ENCODE data around the gene RIC3. TPM values are rescaled to one million over a fixed set of nuclear protein-coding genes. Genes with fewer than 3 reads are reported as not detected.

The RIC3 gene
- total RNA-seq, 4 donors from 2014 or later = 3.3 to 43.0 (median 12.5) TPM

DNA sequence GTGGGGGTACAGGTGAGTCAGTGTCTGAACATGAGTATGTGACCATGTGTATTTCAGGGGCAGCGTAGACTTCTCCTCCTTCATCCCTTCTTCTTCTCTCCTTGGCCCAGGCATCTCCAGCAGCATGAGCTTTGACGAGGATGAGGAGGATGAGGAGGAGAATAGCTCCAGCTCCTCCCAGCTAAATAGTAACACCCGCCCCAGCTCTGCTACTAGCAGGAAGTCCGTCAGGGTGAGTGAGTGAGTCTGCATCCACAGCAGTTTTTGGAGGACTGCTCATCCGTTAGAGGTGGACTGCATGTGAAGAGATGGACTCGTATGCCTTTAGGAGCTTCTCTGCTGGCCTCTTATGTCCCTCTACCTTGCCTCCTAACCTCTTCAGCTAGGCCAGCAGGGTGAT lies 72.2 kb downstream of the RIC3 start:
- 73% methylated on average over 6 of the region's 6 CpGs; no CpG with 5 or more reads in 1 of the 2 donors for WGBS, 2 donors (ENCODE audit: low coverage in 1 of 2)

DNA sequence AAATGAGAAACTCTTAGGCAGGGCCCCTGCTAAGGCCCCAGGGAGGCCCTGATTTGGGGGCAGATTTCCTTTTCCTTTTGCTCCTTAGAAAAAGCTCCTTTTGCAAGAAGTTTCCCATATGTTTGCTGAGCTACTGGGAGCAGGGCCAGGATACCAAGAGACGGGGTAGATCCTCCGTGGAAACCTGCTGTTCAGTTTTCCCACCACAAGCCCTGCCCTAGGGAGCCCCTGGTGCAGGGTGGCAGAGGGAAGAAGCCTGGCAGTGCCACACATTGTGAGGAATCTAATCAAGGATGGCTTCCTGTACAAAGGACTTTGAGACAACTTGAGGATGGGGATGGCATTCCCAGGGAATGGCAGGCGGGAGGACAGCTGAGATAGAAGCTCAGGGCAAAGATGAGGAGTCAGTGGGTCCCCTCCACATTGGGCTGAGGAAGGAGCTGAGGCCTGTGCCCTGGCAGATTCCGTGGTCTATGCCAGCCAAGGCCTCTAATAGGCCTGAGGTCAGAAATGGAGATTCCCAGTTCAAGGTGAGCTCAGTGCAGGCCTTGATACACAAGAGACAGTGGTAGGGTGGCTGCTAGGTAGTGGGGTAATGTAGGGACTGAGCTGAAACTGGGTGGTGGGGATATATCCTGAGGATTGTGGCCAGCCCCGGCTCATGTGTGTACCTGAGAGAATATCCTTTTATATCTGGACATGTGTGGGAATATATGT lies 72.9 kb downstream of the RIC3 start:
- TF ChIP-seq POLR2A (IDR thresholded peaks at IDR 0.05) = no peak
- TF ChIP-seq, protein P1, sequence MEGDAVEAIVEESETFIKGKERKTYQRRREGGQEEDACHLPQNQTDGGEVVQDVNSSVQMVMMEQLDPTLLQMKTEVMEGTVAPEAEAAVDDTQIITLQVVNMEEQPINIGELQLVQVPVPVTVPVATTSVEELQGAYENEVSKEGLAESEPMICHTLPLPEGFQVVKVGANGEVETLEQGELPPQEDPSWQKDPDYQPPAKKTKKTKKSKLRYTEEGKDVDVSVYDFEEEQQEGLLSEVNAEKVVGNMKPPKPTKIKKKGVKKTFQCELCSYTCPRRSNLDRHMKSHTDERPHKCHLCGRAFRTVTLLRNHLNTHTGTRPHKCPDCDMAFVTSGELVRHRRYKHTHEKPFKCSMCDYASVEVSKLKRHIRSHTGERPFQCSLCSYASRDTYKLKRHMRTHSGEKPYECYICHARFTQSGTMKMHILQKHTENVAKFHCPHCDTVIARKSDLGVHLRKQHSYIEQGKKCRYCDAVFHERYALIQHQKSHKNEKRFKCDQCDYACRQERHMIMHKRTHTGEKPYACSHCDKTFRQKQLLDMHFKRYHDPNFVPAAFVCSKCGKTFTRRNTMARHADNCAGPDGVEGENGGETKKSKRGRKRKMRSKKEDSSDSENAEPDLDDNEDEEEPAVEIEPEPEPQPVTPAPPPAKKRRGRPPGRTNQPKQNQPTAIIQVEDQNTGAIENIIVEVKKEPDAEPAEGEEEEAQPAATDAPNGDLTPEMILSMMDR (IDR thresholded peaks at IDR 0.05) = no peak
- no peak for TF ChIP-seq POLR2AphosphoS5 (IDR thresholded peaks at IDR 0.05)
- no peaks in the 10 kb centered on the region for H3K9me3 ChIP-seq
- 84% methylated on average over 5 of the region's 5 CpGs; no CpG with 5 or more reads in 1 of the 2 donors for WGBS, 2 donors (ENCODE audit: low coverage in 1 of 2)
- H3K27ac ChIP-seq = no peak overlapping the region
- in situ Hi-C loops (cut with MboI; ENCODE audit: low pct_ligation_motif_present in 1 of 4, low pct_unique_long_range_greater_than_20kb in 1 of 4, low sequenced_read_pairs in 3 of 4) = loop anchor here (10.0 to 25.0 kb wide), 3 partner anchors 61 to 209 kb away; no protein-coding TSS in a partner anchor
- intact Hi-C loops (cut with DNase I; ENCODE audit: low total_unique reads) = loop anchor here (5.0 kb wide), 2 partner anchors 64 to 94 kb away; no protein-coding TSS in a partner anchor
- H3K4me1 ChIP-seq = peaks cover 0 to 10% (median 5%) of the 10 kb centered on the region in 4 donors
- no peak for DNase-seq
- no peaks in the 10 kb centered on the region for H3K36me3 ChIP-seq
- no peak overlapping the region for H3K4me3 ChIP-seq
- no peaks in the 10 kb centered on the region for H3K27me3 ChIP-seq

More for the DNA sequence above, 72.2 kb downstream of the RIC3 start:
- no peak overlapping the region for H3K4me3 ChIP-seq
- TF ChIP-seq, protein P1 (IDR thresholded peaks at IDR 0.05) = no peak
- no peak for TF ChIP-seq POLR2A (IDR thresholded peaks at IDR 0.05)
- no peak for TF ChIP-seq POLR2AphosphoS5 (IDR thresholded peaks at IDR 0.05)
- no peak for TF ChIP-seq EP300 (IDR thresholded peaks at IDR 0.05; ENCODE audit: low read depth)
- H3K4me1 ChIP-seq = peaks cover 0 to 10% (median 5%) of the 10 kb centered on the region in 4 donors
- no peaks in the 10 kb centered on the region for H3K36me3 ChIP-seq
- H3K27me3 ChIP-seq = no peaks in the 10 kb centered on the region
- no peaks in the 10 kb centered on the region for H3K9me3 ChIP-seq
- in situ Hi-C loops (cut with MboI; ENCODE audit: low pct_ligation_motif_present in 1 of 4, low pct_unique_long_range_greater_than_20kb in 1 of 4, low sequenced_read_pairs in 3 of 4) = loop anchor here (10.0 to 25.0 kb wide), 3 partner anchors 62 to 209 kb away; no protein-coding TSS in a partner anchor
- intact Hi-C loops (cut with DNase I; ENCODE audit: low total_unique reads) = loop anchor here (5.0 kb wide), 2 partner anchors 64 to 94 kb away; no protein-coding TSS in a partner anchor
- DNase-seq = no peak
- H3K27ac ChIP-seq = no peak overlapping the region

DNA sequence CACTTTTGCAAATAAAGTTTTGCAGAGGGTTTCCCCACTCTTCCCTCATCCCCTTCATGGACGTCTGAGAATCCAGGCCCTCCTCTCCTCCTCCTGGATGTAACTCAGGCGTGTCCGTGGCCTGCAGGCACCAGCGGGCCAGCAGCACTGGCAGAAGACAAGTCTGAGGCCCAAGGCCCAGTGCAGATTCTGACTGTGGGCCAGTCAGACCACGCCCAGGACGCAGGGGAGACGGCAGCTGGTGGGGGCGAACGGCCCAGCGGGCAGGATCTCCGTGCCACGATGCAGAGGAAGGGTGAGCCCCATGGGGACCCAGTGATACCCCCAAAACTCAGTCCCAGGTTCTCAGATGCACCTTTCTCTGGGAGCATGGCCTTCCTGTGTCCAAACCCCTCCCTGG lies 73.5 kb downstream of the RIC3 start:
- Histone ChIP-seq H3K36me3 (no peaks in the 10 kb centered on the region), H3K4me3 (no peak overlapping the region), H3K9me3 (no peaks in the 10 kb centered on the region), H3K4me1 (peaks cover 0 to 10% (median 5%) of the 10 kb centered on the region in 4 donors), H3K27me3 (no peaks in the 10 kb centered on the region), H3K27ac (no peak overlapping the region)
- in situ Hi-C loops (cut with MboI; ENCODE audit: low pct_ligation_motif_present in 1 of 4, low pct_unique_long_range_greater_than_20kb in 1 of 4, low sequenced_read_pairs in 3 of 4) (loop anchor here (10.0 to 25.0 kb wide), 3 partner anchors 61 to 208 kb away; no protein-coding TSS in a partner anchor), intact Hi-C loops (cut with DNase I; ENCODE audit: low total_unique reads) (loop anchor here (5.0 kb wide), 2 partner anchors 63 to 93 kb away; no protein-coding TSS in a partner anchor)
- TF ChIP-seq POLR2AphosphoS5 (IDR thresholded peaks at IDR 0.05) = no peak
- TF ChIP-seq POLR2A (IDR thresholded peaks at IDR 0.05) = no peak
- no peak for TF ChIP-seq EP300 (IDR thresholded peaks at IDR 0.05; ENCODE audit: low read depth)
- TF ChIP-seq, protein P1 (IDR thresholded peaks at IDR 0.05) = no peak
- no peak for DNase-seq
- 68 to 100% methylated on average over 1 to 5 of the region's 12 CpGs for WGBS, 2 donors (ENCODE audit: low coverage in 1 of 2)

DNA sequence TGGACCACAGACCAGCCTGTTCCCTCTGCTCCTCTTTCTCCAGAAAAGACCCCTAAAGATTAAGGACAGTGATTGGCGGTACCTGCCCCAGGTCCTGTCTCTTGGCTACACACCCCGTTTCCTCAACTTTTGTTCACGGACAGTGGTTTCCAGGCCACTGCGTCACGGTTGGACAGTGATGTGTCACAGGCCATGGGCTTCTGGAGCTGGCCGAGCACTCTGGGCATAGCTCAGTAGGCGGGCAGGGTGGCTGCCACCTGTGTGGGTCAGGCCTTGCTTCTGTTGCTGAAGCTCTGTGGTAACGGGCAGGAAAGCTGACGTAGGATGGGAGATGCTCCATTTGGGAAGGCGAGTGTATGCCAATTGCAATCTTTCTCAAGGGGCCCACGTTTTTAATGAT lies 74.2 kb downstream of the RIC3 start:
- 87 to 92% methylated on average over 6 to 10 of the region's 11 CpGs for WGBS, 2 donors (ENCODE audit: low coverage in 1 of 2)
- intact Hi-C loops (cut with DNase I; ENCODE audit: low total_unique reads) = loop anchor here (5.0 kb wide), 2 partner anchors 62 to 92 kb away; no protein-coding TSS in a partner anchor
- Histone ChIP-seq H3K4me1 (peaks cover 0 to 10% (median 5%) of the 10 kb centered on the region in 4 donors), H3K4me3 (no peak overlapping the region), H3K9me3 (no peaks in the 10 kb centered on the region), H3K27ac (no peak overlapping the region), H3K36me3 (no peaks in the 10 kb centered on the region), H3K27me3 (no peaks in the 10 kb centered on the region)
- in situ Hi-C loops (cut with MboI; ENCODE audit: low pct_ligation_motif_present in 1 of 4, low pct_unique_long_range_greater_than_20kb in 1 of 4, low sequenced_read_pairs in 3 of 4) = loop anchor here (10.0 to 25.0 kb wide), 3 partner anchors 60 to 207 kb away; no protein-coding TSS in a partner anchor
- TF ChIP-seq, protein P1 (IDR thresholded peaks at IDR 0.05) = no peak
- TF ChIP-seq EP300 (IDR thresholded peaks at IDR 0.05; ENCODE audit: low read depth) = no peak
- no peak for TF ChIP-seq POLR2A (IDR thresholded peaks at IDR 0.05)
- TF ChIP-seq POLR2AphosphoS5 (IDR thresholded peaks at IDR 0.05) = no peak
- DNase-seq = no peak
